Activated T-helper 1 cell treated with anti-CD3 and anti-CD28 coated beads, Interleukin-2, amount 50 U/mL, for 16 hours (primary cell): Measurements from ENCODE around the gene OPN5.

Experiments used
- DNase-seq, 2 donors: peaks; one replicate each; pipeline ENCODE4 v3.0.0-alpha.2; 2020; ENCODE audit warnings: low read depth in 1 of 2, low spot score in 1 of 2

Gene OPN5

GRCh38 chr6:47852727-47853126, 70.9 kb downstream of the OPN5 start:
- DNase-seq = no peak

- DNase-seq = no peak
These were observed 71.9 kb downstream of the OPN5 start for GRCh38 chr6:47853766-47854165.

GRCh38 chr6:47854971-47855370, 73.1 kb downstream of the OPN5 start:
- no peak for DNase-seq

- no peak for DNase-seq
These were observed 77.3 kb downstream of the OPN5 start for GRCh38 chr6:47859175-47859574.

- DNase-seq = no peak
These were observed 80.9 kb downstream of the OPN5 start for GRCh38 chr6:47862731-47863130.

GRCh38 chr6:47865206-47865605, 83.4 kb downstream of the OPN5 start:
- no peak for DNase-seq

- DNase-seq = no peak
These were observed 93.8 kb downstream of the OPN5 start for GRCh38 chr6:47875593-47875992.
